Stimulated activated CD8-positive, alpha-beta memory T cell treated with anti-CD3 and anti-CD28 coated beads, Interleukin-2, amount 100 ng/mL, for 1 hour (primary cell): Measurements from ENCODE around the gene DIP2C.
"Not testable (repeated sequence)": the region's sequence is repeated elsewhere in the genome, so short reads cannot be mapped to it uniquely, and the experiment has no call there.

Experiments used
- DNase-seq, 2 donors: peaks; one replicate each; pipeline ENCODE4 v3.0.0-alpha.2; 2020; ENCODE audit warnings: low read depth in 2 of 2

Gene DIP2C

GRCh38 chr10:481628-482027, 207.8 kb downstream of the DIP2C start:
- no peak for DNase-seq

- no peak for DNase-seq
These were observed 208.4 kb downstream of the DIP2C start for GRCh38 chr10:480928-481552.

DNA sequence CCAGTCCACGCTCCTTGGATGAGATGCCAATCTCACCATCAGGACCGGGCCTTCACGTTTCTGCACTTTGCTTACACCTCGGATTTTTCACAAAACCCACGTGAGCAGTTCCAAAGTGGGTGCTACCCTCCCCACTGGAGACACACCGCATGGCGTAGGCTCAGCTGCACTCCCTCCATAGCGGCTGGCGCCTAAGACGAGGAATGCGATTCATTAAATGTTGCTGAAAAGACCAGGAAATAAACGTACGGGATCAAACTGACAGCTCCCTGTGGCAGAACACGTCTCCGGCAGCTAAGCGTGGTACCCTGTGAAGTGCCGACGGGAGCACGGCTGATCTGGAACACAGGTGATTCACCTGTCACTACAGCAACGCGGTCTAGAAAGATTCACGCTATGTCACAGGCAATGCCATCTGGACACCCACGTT, 209.0 kb downstream of the DIP2C start:
- no peak for DNase-seq

DNA sequence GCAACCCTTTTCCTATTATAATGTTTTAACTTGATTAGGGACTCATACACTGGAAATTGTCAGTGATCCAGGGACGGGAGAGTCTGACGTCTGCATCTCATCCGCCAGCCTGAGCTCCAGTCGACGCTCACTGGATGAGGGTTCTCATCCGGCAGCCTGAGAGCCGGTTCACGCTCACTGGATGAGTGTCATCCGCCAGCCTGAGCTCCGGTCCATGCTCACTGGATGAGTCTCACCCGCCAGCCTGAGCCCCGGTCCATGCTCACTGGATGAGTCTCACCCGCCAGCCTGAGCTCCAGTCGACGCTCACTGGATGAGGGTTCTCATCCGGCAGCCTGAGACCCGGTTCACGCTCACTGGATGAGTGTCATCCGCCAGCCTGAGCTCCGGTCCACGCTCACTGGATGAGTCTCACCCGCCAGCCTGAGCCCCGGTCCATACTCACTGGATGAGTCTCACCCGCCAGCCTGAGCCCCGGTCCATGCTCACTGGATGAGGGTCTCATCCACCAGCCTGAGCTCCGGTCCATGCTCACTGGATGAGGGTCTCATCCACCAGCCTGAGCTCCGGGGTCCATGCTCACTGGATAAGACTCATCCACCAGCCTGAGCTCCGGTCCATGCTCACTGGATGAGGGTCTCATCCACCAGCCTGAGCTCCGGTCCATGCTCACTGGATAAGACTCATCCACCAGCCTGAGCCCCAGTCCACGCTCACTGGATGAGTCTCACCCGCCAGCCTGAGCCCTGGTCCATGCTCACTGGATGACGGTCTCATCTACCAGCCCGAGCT, 209.6 kb downstream of the DIP2C start:
- DNase-seq = not testable (repeated sequence)

- DNase-seq = no peak
These were observed 210.8 kb downstream of the DIP2C start for GRCh38 chr10:478471-479245.

DNA sequence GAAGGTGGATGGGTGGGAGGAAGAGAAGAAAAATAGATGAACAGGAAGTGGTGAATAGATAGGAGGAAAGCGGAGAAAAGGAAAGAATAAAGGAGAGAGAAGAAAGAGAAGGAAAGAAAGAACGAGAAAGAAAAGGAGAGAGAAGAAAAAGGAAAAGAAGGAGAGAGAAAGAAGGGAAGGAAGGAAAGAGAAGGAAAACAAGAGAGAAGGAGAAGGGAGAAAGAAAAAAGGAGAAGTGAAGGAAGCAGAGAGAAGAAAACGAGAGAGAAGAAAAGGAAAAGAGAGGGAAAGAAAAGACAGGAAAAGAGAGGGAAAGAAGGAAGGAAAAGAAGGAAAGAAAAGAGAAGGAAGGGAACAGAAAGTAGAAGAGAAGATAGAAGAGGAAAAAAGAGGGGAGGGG, 211.8 kb downstream of the DIP2C start:
- DNase-seq = no peak

DNA sequence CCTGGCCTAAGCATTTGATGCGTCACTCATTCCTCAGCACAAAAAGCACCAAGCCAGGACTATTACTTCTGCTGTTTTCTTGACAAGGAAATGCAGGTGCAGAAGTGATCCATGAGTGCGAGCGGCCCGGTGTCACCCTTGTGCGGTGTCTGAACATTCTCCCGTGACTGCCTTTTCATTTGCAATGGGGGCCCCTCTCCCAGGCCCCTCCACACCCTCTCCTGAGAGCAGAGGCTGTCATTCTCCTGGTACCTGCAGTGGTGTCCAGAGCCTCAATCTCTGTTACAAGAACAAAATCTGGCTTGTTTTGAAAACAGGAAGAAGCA, 213.1 kb downstream of the DIP2C start:
- no peak for DNase-seq

- no peak for DNase-seq
These were observed 213.6 kb downstream of the DIP2C start for GRCh38 chr10:475709-476454.

GRCh38 chr10:474946-475345, 214.5 kb downstream of the DIP2C start:
- DNase-seq = no peak

DNA sequence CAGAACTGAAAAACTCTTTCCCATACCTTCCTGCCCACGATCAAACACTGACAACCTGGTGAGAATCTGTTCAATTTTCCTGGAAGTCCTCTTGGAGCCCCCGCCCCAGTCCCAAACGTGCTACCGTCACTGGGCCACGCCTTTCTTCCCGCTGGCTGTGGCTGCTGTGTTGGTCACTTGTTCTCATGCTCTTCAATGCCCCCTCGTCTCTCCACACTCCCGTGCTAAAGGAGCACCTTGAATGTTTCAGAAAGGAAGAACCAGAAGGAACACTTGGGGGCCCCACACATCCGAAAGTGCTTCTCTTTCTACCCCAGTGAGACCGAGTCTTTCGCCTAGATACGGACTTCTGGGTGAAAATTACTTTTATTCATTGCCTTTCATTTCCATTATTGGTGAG, 215.1 kb downstream of the DIP2C start:
- no peak for DNase-seq

- DNase-seq = no peak
These were observed 217.1 kb downstream of the DIP2C start for GRCh38 chr10:472241-472910.

GRCh38 chr10:470339-471003, 219.0 kb downstream of the DIP2C start:
- DNase-seq = no peak

DNA sequence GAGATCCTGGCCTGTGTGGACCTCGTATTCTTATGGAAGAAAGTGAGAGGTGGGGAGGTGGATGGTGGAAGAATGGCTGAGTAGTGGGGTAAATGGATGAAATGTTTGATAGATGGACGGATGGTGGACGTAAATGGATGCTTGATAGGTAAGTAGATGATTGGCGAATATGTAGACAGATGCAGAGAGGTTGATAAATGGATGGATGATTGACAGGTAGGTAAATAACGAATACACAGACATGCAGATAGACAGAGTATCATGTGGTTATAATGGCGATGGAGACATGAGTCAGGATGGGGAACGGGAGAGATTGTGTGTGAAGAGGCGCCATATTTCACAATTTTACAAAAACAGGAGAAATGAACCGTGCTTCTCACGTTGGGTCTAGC, 219.5 kb downstream of the DIP2C start:
- no peak for DNase-seq

DNA sequence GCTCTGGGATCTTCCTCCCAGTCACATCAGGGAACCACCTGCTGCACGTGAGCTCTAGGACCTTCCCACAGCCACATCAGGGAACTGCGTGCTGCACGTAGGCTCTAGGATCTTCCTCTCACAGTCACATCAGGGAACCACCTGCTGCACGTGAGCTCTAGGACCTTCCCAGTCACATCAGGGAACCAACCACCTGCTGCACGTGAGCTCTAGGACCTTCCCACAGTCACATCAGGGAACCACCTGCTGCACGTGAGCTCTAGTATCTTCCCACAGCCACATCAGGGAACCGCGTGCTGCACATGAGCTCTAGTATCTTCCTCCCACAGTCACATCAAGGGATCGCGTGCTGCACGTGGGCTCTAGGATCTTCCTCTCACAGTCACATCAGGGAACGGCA, 229.7 kb downstream of the DIP2C start:
- DNase-seq = no peak

GRCh38 chr10:458421-458851, 231.0 kb downstream of the DIP2C start:
- no peak for DNase-seq

DNA sequence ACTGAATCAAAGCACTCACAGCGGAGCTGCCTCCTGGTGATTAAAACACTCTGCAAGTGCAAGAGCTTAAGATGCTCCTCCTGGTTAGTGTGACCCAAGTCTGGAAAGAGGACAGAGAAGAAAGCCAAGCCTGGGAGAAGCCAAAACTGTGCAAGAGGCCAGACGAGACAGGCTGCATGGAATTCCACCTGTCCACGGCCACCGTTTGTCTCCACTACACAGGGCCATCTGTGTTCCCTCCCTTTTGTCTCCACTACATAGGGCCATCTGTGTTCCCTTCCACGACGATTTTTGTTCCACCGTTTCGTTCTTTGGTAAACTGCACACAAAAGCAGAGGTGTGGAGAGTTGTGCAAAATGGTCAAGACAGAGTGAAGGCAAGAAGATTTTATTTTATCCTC, 233.0 kb downstream of the DIP2C start:
- DNase-seq = no peak

DNA sequence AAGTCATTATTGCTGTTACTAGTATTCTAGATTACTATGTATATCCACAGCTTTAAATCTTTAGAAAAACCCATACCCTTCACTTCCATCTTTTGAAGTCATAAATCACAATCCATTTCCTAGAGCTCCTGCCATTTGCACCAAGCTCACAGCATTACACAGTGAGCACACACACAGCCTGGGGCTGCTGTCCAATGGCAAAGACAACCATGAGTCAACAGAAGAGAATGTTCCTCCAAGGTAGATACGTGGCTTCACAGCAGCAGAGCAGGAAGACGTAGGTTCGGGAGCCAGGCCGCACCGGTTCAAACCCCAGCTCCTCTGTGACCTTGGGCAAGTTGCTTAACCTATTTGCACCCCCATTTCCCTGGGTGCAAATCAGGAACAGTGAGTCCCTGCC, 234.6 kb downstream of the DIP2C start:
- no peak for DNase-seq

DNA sequence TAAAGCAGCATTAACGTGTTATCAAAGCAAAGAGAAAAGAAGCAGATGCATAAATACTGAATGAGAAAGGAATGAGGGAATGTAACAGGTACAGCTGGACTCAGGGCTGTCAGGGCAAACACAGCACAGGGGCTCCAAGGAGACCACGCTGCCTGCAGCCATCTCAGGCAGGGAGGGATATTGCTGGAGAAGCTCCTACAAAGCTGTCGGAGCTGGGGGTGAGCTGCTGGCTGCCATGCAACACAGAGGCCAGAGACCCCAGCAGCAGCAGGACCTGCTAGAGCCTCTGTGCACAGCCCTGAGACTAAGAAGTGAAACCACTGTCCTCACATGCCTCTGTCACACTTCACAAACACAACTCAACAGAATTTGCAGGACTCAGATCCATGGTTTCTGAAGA, 235.8 kb downstream of the DIP2C start:
- no peak for DNase-seq

DNA sequence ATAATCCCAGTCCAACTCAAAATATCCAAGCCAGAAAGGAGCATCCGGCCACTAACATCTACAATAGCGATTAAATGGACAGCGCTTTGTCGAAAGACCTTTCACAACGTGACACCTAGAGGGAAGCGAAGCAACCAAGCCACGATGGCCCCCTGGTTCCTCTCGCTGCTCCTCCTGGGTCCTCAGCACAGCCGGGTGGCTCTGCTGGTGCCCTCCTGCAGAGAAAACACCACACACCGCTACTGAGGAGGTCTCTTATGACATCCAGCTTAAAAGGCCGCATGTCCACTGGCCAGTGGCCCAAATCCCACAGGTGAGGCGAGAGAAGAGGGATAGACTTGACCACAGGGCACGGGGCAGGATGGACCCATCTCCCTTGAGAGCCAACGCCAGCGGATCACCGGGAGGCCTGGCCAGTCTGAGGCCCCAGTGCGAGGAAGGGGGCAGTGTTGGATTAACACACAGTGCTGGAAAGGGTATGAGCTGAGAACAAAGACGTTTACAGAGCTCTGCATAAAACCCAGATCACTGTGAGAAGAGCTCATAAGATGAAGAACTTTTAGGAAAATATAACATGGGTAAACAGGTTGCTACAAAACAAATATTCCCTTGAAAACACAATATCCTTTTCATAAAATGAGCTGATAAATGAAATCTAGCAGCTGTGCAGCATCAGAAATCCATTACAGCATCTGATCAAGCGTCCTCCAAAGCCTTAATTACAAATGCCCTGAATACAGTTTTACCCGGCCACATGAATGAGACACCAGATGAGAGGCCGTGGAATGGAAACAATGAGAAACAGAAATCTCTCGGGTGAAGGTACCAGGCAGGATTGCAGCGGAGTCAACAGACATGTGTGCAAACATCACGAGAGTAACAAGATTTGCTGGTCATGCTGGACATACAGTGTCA, 236.7 kb downstream of the DIP2C start:
- DNase-seq = no peak

GRCh38 chr10:451856-452255, 237.6 kb downstream of the DIP2C start:
- no peak for DNase-seq
